ENCODE data around the gene PGF.

Gene PGF

DNA sequence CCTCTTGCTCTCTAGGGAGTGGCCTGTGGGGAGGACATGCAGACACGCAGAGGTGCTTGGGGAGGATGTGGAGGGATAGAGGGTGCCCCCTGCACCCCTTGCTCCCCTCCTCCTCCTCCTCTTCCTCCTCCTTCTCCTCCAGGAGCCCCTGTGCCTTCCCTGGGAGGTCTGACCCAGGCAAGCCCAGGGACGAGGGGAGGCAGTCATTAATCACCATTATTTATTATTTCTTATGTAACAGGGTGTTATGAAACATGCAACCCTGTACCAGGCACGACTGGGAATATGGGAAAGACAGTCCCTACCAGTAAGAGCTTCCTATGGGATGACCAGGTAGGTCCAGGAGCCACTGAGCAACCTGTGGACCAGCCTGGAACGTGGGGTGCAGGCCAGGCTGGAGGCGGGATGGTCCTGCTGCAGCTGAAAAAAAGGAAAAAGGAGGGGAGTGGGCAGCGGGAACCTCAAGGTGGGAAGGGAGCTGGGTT lies 22.5 kb upstream of the PGF start:
- DNase-seq: no peak

- no peak for DNase-seq
These were observed 21.9 kb upstream of the PGF start for GRCh38 chr14:74977164-74977900.

- DNase-seq: no peak
These were observed 21.1 kb upstream of the PGF start for GRCh38 chr14:74976264-74977113.

GRCh38 chr14:74975059-74975810 lies 19.8 kb upstream of the PGF start:
- DNase-seq: no peak

- DNase-seq: no peak
These were observed 19.1 kb upstream of the PGF start for GRCh38 chr14:74974364-74975058.

- no peak for DNase-seq
These were observed 18.5 kb upstream of the PGF start for GRCh38 chr14:74973905-74974363.

DNA sequence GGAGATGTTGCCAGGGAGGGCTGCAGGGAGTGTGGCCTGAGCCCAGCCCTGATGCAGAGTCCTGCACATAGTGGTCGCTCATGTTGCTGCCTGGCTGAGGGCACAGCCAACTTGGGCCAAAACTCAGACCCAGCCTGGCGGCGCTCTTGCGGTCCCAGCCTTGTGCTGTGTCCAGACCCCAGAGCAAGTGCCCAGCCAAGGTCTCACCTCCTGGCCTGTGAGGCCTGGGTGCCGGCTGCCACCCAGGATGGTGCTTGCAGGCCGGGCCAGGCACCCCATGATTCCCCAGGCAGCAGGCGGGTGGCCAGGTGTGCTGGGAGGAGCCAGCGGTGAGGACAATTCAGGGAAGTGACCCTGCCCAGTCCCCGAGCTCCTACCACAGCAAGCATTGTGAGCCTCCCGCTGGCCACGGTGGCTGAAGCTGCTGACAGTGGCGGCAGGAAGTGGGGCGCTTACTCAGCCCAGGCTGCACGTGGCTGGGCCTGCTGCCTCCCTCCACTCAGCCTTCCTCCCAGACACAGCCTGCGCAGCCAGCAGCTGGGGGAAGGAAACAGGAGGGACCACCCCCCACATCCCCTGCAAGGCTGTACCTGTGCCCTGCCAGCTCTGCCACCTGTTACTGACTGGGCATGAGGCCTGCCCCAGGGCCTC lies 17.7 kb upstream of the PGF start:
- DNase-seq: peak; percentile 53

DNA sequence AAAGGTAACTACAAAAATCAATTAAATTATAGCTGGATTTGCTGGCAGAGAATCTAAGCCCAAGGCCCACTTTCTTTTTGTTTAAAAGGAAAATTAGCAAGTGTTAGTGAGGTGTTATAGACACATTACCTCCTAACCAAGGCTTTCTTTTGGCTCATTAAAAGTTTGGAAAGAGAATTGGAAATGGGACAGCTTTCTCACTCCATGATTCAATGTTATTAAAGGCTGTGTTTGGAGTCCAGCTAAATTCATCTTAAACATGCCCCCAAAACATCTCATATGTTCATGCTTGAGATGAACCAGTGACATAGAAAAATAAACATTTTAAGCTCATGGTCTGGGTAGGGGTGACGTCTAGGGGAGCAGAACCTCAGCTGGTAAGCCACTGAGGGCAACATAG lies 13.4 kb upstream of the PGF start:
- DNase-seq: no peak

DNA sequence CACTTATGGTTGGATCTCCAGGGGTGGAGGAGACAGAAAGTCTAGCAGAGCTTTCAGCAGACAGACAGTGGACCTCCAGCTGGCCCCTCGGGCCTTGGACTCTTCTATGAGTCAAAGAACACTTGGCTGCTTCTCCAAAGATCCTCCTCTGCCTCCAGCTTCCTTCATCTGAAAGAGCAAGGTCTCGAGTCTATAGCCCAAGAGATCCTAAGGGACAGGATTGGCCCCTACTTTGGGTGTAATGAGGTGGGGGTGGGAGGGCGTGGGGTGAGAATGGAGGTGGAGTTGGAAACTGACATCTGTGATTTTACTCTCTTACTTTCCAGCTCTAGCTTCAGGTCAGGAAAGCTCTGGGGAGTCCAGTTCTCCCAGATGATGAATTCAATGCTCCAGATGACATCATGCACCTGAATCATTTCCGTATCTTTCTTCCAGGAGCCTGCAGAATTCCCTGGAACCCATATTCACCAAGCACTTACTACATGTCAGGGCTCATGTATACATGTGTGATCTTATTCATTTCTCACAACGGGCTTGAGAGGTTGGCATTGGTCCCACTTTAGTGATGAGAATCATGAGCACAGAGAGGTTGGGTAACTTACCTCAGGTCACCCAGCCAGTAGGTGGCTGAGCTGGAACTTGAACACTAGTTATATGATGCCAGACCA lies 10.2 kb upstream of the PGF start:
- DNase-seq: no peak

DNA sequence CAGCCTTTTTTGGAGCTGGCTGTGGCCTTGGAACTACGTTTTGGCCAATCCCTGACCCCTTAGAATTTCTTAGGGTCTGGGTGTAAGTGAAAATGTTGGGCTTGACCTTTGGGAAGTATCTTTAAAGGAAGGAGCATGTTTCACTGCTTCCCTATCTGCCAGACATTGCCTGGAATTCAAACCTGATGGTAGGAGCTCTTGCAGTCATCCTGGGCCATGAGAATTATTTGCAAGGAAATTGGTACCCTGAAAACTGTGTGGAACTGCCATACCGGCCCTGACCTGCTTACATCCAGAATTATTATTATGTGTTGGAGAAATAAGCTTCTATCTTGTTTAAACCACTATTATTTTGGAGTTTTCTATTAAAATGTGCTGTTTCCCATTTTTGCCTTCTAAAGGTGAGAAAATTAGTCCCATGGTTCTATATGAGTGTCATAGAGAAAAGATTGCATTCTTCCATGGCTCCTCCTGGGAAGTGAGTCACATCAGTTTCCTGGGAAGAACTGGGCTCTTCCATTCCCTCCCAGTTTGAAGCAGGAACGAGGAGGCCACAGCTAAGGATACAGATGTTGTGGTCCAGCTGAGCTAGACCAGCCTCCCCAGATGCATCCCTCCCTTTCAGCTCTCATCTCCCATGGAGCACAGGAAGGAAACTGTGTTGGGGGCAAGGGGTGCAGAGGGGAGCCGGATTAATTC lies 9.5 kb upstream of the PGF start:
- no peak for DNase-seq

- DNase-seq: no peak
These were observed 8.4 kb upstream of the PGF start for GRCh38 chr14:74963705-74964271.

DNA sequence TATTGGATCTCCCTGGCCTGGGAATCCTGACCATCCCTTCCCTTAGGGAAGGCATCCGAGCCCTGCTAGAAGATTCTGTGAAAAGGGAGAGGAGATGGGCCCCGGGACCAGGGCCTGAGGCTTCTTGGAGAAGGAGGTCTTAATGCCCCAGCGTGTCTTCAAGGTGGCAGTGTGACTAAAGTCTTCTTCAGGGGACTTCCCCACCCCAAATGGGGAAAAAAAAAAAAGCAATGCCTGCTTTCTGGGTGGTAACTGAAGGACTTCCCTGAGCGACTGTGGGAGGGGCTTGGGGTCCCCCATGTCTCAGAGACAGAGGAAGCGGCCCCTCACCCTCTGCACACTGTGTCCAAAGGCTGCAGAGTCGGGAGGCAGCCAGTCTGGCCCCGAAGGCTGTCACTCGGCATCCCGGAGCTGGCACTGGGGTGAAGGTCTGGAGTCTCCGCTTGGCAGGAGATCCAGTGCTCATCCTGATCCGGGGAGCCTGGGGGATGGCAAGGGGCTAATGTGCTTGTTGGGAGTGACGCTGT lies 7.8 kb upstream of the PGF start:
- no peak for DNase-seq

GRCh38 chr14:74962493-74962892 lies 7.1 kb upstream of the PGF start:
- no peak for DNase-seq

DNA sequence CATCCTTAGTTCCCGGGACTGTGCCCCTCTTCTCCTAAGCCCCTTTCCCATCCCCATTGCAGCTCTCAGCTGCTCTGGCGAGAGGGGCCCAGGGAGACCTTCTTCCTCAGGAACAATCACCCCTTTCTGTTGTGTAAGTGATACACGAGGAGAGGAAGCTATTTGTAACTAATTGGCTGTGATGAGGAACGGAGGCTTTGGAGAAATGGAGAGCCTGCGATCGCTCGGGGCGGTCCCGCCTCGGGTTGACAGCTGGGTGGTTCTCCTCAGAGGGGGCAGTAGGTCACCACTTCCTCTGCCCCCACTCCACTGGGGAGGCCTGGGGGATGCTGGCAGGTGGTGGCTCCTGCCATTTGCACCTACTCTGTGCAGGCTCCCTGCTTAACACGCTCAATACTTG lies 6.6 kb upstream of the PGF start:
- DNase-seq: no peak

DNA sequence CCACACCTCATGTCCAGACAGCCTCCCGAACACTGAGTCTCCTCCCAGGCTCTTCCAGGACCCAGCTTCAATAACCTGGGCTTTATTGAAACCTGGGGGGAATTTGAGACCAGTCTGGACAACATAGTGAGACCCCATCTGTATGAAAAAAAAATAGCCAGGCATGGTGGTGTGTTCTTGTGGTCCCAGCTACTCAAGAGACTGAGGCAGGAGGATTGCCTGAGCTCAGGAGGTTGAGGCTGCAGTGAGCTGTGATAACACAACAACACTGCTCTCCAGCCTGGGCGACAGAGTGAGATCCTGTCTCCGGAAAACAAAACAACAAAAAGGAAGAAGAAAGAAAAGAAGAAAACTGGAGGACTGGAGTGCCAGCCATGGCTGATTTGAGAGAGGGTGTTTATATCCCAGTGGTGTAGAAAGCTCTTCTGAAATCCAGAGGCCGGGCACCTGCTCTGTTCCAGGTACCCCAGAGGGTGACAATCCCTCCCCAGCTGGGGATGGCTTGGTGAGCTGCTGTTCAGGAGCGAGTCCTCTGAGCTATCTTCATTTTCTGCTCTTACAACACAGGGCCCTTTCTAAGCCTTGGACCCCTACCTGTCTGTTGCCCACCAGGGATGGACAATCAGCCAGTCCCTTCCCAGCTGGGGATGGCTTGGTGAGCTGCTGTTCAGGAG lies 6.0 kb upstream of the PGF start:
- DNase-seq: no peak

GRCh38 chr14:74960736-74961135 lies 5.3 kb upstream of the PGF start:
- no peak for DNase-seq

- no peak for DNase-seq
These were observed 4.3 kb upstream of the PGF start for GRCh38 chr14:74959596-74960180.

DNA sequence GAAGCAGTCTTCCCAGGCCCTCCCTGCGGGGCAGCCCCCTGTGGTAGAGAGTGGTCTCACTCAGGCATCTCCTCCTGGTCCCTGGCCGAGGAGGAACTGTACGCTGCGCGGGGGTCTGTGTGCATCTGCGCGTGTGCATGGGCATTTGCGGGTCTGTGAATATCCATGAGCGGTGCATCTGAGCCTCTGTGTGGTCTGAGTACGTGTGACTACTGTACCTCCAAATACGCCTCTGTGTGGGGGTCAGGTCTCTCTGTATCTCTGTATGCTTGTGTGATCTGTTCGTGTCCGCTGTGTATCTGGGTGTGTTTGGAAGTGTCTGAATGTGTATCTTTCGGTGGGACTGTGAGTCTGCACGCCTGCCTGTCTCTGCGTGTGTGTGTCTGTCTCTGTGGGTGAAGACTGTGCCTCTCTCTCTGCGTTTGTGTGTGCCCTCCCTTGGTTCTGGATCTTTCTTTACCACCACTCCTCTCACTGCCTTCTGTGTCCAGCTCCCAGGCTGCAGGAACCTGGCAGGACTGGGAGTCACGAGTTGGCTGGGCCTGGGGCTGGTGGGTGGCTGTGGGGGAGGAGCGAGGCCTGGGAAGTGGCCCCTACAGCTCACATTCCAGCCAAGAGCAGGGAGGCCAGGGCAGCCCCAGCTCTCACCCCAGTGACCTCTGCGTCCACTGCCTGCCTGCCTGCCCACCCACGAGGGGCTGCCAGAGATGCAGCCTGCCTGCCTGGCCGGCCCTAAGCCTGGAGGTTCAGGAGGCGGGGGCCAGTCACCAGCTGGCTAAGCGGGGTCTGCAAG lies 1.1 kb upstream of the PGF start:
- no peak for DNase-seq

DNA sequence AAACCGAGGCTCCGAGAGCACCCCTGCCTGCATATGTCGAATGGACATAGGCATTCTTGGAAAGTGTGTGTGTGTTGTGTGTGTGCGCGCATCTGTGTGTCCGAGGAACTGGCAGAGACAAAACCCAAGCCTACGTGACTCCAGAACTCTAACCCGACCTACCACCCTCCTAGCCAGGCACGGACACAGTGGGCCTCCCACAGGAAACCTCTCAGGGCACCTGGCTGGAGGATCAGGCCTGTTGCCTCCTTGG lies 556 bp upstream of the PGF start:
- no peak for DNase-seq
